B cell (primary cell): Measurements from ENCODE around the gene TMEFF1.

Experiments
- EZH2 ChIP-seq: IDR thresholded peaks from 2 replicates; pipeline ENCODE4 v1.6.1; 2012; ENCODE audit warnings: borderline replicate concordance, low read depth, mild to moderate bottlenecking, moderate library complexity, low read length; ENCODE audit not compliant: insufficient read depth, poor library complexity, severe bottlenecking
- TF ChIP-seq, protein P1 (sequence below): fragments of 200-600 bp; IDR thresholded peaks from one replicate; pipeline ENCODE4 v1.8.0; 2022; ENCODE audit warnings: antibody characterized with exemption, mild to moderate bottlenecking

- TF ChIP-seq, protein P1, sequence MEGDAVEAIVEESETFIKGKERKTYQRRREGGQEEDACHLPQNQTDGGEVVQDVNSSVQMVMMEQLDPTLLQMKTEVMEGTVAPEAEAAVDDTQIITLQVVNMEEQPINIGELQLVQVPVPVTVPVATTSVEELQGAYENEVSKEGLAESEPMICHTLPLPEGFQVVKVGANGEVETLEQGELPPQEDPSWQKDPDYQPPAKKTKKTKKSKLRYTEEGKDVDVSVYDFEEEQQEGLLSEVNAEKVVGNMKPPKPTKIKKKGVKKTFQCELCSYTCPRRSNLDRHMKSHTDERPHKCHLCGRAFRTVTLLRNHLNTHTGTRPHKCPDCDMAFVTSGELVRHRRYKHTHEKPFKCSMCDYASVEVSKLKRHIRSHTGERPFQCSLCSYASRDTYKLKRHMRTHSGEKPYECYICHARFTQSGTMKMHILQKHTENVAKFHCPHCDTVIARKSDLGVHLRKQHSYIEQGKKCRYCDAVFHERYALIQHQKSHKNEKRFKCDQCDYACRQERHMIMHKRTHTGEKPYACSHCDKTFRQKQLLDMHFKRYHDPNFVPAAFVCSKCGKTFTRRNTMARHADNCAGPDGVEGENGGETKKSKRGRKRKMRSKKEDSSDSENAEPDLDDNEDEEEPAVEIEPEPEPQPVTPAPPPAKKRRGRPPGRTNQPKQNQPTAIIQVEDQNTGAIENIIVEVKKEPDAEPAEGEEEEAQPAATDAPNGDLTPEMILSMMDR, result no peak
- TF ChIP-seq EZH2, result no peak
Measured at GRCh38 chr9:100540327-100540726, 67.4 kb downstream of the TMEFF1 start.
